ENCODE data around the gene OTULIN.

DNA sequence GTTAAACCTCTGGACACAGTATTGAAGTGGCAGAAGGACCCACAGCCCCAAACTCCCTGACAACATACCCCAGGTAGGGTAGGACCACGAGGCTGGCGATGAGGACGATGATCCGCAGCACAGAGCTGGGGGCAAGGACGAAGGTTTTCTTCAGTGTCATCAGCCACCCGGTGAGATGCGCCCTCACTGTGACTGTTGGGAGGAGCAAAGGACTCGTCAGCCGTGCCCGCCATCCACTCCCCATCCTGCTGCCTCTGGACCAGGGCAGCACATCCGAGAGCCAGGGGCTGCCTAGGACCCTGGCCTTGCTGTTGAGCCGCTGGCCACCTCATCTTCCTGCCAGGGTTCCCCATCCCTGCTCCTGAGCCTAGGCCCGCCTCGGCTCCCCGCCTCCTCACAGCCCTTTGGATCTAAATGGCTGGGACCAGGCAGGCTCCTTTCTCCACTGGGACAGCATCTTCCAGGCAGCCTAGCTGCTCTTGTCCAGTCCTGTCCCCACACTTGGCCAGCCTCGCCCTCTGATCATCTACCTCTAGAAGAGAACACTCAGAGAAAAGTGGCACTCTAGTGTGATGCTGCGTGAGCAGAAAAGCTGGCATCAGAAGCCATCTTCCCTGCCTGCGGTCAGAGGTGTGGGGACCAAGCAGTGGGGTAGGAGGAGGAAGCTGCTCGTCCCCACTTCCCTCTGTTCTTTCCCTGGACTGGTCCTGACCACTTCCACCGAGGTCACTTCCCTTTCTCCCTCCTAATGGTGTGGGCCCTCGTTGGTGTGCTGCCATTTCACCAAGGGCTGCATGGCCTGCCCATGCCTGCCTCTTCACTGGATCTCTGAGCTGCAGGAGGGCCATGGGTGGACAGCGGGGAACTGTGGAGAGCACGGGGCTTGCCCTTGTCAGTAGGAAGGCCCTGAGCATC is 49.2 kb downstream of the OTULIN start:
- TF ChIP-seq, protein P1, sequence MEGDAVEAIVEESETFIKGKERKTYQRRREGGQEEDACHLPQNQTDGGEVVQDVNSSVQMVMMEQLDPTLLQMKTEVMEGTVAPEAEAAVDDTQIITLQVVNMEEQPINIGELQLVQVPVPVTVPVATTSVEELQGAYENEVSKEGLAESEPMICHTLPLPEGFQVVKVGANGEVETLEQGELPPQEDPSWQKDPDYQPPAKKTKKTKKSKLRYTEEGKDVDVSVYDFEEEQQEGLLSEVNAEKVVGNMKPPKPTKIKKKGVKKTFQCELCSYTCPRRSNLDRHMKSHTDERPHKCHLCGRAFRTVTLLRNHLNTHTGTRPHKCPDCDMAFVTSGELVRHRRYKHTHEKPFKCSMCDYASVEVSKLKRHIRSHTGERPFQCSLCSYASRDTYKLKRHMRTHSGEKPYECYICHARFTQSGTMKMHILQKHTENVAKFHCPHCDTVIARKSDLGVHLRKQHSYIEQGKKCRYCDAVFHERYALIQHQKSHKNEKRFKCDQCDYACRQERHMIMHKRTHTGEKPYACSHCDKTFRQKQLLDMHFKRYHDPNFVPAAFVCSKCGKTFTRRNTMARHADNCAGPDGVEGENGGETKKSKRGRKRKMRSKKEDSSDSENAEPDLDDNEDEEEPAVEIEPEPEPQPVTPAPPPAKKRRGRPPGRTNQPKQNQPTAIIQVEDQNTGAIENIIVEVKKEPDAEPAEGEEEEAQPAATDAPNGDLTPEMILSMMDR (IDR thresholded peaks at IDR 0.05) = no peak
- TF ChIP-seq POLR2AphosphoS5 (IDR thresholded peaks at IDR 0.05; ENCODE audit: low read depth, low read length) (no peak), RAD21 (IDR thresholded peaks at IDR 0.05; ENCODE audit: low read length) (no peak), EZH2phosphoT487 (IDR thresholded peaks at IDR 0.05; ENCODE audit: borderline replicate concordance, low read depth) (no peak), CHD2 (IDR thresholded peaks at IDR 0.05; ENCODE audit: low read length, partially characterized antibody) (no peak)
- TF ChIP-seq, protein P2, sequence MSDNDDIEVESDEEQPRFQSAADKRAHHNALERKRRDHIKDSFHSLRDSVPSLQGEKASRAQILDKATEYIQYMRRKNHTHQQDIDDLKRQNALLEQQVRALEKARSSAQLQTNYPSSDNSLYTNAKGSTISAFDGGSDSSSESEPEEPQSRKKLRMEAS (IDR thresholded peaks at IDR 0.05; ENCODE audit: low read depth) = no peak
- TF ChIP-seq, protein P3, sequence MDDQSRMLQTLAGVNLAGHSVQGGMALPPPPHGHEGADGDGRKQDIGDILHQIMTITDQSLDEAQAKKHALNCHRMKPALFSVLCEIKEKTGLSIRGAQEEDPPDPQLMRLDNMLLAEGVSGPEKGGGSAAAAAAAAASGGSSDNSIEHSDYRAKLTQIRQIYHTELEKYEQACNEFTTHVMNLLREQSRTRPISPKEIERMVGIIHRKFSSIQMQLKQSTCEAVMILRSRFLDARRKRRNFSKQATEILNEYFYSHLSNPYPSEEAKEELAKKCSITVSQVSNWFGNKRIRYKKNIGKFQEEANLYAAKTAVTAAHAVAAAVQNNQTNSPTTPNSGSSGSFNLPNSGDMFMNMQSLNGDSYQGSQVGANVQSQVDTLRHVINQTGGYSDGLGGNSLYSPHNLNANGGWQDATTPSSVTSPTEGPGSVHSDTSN (IDR thresholded peaks at IDR 0.05) = no peak

Measured in SK-N-SH (cell line).